ENCODE measurements around the gene SORL1-AS1.
A peak's percentile ranks its signal among the peaks of the same experiment; 100 is the strongest.

SORL1-AS1 gene

DNA sequence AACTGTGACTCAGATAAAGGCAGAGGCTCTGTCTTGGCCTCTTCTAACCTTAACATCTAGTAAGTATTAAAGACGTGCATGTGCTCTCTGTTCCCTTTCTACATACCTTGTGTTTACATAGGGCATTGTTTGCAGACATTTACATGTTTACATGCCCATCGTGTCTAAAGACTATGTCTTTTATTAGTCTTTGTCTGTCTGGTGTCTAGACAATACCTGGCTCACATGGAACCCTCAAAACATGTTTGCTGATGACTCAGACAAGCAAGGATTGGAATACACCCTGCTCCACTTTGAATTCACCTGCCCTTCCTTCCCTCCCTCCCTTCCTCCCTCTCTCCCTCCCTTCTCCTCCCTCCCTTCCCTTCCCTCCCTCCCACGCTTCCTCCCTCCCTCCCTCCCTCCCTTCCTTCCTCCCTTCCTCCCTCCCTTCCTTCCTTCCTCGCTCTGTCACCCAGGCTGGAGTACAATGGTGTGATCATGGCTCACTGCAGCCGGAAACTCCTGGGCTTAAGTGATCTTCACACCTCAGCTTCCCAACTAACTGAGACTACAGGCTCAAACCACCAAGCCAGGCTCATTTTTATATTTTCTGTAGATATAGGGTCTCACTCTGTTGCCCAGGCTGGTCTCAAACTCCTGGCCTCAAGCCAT, 23.7 kb upstream of the SORL1-AS1 start:
- DNase-seq (ENCODE audit: low read depth) = no peak

DNA sequence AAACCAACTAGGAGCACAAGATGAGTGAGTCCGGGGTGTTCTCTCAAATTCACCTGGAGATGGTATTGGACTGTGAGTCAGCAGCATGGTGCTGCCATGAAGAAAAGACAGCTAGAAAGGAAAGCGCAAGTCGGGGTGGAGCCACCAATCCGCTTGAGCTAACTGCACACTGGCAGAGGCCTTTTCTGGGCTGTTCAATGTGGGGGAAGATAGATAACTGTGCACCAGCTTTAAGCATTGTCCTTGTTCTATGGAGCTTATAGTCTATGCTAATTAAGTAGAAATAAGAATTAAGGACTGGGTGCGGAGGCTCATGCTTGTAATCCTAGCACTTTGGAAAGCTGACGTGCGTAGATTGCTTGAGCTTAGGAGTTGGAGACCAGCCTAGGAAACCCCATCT, 21.9 kb upstream of the SORL1-AS1 start:
- DNase-seq (ENCODE audit: low read depth) = no peak

DNA sequence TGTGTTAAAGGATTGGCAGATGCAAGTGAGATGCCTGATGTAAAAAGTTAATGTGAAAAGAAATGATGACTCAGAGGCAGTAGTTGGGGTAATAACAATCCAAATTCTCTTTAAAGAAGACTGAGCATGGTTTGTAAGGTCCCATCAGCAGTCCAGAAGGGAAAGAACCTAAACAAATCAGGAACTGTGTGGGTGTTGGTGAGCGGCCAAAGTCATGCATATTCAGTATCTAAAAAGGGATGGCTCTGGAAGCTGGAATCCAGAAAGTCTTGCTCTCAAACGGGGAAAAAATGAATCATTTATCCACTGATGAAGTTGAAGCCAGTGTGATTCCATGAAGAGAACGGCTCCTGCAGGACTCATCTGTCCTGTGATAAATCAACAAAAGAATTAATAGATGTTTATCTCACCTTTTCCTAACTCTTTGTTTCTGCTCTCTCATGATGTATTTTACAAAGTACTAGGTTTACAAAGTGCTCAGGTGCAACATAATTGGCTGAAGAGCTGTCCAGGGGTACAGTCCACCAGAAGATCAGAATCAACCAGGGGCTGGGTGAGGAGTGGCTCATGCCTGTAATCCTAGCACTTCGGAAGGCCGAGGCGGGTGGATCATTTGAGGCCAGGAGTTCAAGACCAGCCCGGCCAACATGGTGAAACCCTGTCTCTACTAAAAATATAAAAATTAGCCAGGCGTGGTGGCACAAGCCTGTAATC, 20.5 kb upstream of the SORL1-AS1 start:
- DNase-seq (ENCODE audit: low read depth) = no peak

DNA sequence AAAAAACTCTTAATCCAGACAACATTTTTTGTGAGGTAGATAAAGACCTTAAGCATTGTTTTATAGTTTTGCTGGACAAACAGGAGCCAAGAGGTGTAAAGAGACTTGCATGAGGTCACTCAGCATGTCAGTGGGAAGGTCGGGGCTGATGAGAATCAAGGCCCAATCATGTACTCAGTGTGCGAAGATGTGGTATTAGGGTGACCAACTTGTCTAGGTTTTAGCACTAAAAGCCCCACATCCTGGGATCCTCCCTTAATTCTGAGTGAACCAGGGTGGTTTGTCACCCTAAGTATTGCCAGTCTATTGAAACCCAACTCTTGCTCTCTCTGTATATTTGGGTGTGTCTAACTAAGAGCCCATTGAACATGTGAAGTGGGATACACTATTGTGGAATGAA, 19.5 kb upstream of the SORL1-AS1 start:
- DNase-seq (ENCODE audit: low read depth) = no peak

DNA sequence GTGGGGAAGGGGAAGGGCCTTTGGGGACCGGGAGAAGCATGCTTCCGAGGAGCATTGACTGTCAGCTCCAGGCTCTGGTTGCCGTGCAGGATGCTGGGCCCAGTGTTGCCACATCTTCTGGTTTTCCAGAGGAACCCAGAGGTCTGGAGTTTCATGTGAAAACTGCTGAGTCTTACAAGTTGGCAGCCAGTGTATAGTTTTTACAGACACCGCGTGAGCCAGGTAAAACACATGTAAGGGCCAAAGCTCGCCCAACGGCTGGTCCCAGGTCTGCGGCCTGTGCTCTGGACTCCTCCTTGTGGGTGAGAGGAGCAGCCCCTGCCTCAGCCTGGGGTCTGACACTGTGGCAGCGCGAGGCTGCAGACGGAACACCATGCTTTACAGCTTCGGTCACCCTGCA, 18.4 kb upstream of the SORL1-AS1 start:
- no peak for DNase-seq (ENCODE audit: low read depth)

DNA sequence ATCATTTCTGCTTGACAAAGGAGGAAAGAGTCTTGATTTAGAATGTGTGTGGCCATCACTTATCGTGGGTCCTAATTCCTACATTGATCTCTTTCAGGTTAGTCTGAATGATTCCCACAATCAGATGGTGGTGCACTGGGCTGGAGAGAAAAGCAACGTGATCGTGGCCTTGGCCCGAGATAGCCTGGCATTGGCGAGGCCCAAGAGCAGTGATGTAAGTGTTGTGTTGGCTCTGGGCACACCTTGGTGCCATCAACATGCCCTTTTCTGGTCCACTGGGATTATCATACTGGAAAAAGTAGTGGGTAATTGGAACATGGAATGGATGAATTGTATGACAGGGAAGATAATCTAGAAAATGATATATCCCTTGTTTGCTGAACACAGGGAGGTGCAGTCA, 17.1 kb upstream of the SORL1-AS1 start:
- DNase-seq (ENCODE audit: low read depth) = no peak

DNA sequence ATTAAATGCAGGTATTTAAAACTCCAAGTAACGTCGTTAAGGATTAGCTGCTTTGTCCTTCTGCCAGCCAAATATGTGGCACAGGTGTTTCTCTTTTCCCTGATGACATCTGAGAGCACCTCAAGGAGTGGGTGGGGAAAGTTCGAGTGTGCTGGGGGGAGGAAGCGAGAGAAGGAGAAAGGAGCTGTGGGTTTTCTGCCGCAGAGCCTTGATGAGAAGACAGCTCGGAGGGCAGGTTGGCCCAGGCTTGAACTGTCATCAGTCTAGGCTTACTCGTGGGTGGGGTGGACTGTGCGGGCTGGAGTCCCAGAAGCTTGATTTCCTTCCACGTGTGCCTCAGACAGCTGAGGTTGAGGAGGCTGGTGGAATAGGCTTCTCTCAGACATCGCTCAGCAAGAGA, 15.2 kb upstream of the SORL1-AS1 start:
- no peak for DNase-seq (ENCODE audit: low read depth)

DNA sequence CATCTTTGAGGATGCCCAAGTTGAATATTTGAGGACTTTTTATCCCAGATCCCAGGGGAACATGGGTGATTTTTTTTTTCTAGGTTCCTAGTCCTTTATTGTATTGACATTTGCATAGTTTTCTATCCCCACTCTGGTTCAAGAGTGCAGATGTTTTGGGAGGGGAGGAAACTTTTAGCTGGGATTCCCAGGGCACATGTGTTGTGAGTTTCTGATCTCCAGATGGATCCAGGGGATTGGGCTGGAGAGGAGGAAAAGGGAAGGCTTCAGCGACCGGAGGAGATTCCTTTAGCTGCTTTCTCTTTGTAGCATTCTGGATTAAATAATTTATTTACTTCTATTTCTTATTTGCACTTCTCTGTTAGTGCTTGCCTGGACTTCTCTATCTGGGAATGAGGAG, 14.7 kb upstream of the SORL1-AS1 start:
- no peak for DNase-seq (ENCODE audit: low read depth)

DNA sequence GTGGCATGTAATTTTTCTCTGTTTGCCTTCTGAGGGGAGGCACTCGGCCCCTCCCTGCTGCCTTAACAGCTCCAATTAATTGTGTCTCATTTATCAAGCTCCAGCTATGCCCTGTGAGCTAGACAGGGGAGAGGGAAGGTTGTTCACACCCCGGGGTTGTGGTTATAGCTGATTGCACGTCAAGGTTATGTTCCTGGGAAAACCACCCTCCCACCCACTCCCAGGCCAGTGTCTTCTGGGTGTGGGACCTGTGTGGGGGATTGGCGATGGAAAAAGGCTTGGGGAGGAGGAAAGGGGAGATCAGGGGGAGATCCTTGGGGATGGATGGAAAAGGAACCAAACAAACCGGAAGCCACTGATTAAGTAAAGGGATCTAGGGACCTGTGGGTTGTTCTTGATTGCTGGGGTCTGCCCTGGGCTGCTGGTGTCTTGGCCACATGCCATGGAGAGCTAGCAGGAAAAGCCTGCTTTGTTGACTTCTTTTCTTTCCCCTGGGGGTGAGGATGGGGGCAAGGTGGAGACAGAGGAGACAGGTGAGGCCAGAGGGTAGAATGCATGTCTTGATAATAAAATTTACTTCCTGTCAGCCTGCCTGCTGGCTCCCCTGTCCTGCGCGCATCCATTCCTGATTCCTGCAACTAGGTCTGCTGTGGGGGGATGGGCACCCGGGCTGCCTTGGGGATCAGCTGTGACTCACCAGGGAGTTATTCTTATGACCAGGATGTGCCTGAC, 13.5 kb upstream of the SORL1-AS1 start:
- DNase-seq (ENCODE audit: low read depth) = peak; percentile 85

DNA sequence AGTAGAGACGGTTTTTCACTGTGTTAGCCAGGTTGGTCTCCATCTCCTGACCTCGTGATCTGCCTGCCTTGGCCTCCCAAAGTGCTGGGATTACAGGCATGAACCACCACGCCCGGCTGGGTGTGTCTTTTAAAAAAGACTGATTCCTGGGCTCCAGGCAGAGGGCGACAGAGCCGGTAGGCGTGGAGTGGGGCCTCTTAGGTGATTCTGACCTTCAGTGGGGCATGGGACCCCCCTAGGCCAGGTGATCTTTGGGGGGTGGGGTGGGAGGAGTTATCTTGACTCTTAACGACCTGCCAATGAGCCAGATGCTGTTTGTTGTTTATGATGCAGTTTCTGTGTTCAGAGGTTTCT, 12.9 kb upstream of the SORL1-AS1 start:
- no peak for DNase-seq (ENCODE audit: low read depth)

DNA sequence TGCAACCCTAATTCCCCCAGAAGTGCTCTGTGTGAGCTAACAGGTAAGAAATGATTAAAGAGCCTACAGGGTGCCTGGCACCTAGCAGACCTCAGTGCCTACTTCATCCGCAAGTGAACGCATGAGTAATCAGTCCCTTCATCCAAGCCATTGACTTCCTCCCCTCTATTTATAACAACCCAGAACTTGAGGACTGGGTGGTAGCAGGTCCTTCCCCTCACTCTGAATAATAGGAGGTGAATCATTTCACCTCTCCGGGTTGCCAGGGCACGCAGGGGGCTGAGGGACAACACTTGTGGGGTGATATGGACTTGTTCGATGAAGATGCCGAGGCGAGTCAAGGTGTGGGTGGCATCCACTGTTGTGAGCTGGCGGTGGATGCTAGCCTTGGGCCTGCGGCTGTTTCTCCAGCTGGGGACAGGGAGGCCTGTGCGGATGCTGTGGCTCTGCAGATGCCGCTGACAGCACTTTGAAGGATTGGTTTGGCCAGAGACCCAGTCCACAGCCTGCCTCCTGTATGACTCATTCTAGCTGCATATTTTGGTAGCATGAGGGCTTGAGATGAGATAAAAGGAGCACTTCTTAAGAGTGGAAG, 11.7 kb upstream of the SORL1-AS1 start:
- peak; percentile 90 for DNase-seq (ENCODE audit: low read depth)

DNA sequence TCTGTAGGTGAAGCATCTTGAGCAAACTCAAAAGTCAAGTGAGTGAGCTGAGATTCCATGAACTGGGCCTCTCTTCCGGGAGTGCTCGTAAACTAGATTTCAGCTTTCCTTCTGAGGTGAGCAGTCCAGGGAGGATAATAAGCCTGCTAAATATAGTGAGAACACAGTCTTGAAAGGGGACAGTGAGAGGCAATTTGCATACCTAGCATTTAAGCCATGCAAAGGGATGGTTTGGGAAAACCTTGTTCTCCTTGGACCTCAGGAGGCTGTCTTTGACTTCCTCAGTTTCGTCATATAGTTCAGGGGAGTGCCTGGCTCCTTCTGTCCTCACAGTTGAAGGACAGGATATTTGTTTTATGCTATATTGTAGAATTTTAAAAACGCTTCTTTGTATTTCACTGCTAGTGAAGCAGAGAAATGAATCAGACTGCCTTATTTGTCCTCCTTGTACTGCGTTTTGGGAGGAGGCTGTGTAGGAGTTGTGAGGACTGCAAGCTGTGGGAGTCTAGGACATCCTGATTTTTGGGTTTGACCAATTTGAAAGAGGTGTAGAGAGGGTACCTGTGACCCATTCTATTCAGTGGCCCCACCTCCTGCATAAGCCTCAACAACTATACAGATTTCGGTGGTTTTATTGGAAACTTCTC, 11.0 kb upstream of the SORL1-AS1 start:
- DNase-seq (ENCODE audit: low read depth) = no peak

DNA sequence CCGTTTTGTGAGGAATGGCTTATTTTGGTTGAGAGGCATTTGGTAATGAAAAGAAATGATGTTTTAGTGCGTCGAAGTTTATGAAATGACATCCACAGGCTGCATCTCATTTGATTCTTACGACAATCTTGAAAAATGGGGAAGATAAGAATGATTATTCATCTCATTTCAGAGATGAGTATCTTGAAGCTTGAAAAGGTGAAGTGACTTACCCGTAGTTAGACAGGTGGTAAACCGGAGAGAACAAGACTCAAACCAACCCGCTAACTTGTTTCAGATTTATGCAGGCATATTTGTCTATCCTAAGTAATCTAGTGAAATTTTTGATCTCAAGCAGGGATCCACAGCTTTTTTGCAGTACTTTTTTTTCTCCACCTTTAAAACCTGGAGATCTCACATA, 9.1 kb upstream of the SORL1-AS1 start:
- no peak for DNase-seq (ENCODE audit: low read depth)

DNA sequence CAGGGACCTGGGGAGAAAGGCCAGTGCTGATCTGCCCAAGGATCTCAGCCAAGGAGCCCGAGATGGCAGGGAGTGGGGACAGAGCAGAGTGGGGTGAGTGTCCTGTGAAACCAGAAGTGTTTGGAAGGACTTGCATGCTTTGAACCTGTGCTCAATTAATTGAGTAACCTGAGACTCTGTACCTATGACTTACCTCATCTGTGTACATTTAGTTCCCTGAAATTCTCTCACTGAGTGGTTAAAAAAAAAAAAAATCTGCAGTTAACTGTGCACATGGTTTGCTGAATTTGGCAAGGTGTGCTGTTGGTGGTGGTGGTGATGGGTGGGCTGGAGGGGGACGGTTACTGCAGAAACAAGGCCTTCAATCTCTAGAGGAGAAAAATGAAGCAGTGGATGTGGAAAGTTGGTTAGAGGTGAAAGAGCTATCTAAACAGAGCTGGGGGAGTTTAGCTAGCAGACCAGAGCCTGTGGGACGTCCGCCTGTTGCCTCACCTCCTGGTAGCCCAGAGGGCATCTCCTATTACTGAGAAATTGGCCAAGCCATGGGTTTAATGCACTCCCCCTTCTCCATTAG, 8.3 kb upstream of the SORL1-AS1 start:
- DNase-seq (ENCODE audit: low read depth) = peak; percentile 6

DNA sequence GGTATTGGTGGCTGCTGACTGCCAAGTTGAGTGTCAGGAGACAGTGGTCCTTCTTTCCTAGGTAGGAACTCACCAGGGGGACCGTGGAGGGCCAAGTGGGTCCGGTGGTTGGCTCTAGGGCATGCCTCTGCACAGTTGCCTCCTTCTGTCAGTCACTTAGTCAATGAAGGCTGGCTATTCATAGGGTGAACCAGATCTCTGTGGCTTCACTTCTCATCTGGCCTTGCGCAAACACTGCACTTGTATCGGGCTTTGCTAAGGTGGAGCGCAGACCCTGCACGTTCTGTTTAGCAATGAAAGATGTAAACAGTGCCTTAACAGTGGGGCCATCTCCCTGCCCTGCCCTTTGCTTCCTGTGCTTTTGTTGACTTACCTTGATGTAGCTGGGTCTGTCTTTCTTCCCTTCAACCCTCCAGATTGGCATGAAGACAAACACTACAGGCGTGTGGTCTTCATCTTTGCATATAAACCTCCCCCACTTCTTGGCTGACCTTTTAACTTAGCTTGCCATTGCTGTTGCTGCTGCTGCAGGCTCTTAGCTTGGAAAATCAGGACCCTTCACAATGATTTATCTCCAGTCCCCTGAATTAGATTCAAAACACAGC, 6.7 kb upstream of the SORL1-AS1 start:
- DNase-seq (ENCODE audit: low read depth) = no peak

DNA sequence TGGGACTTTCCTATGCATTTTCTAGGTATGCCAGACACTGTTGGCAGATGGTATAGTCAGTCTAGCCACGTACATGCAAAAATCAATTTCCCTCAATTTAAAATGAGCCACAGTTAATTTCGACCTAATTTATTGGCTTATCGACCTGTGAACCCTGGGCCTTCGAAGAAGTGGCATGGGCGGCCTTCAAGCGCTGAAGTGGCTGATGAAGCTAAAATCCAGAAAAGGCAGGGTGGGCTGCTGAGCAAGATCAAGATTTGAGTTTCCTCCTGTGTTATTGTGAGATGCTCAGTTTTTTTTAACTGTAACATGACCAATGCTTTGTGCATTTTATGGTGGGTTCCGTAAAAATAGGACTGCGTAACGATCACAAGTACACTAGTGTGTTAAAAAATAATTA, 5.8 kb upstream of the SORL1-AS1 start:
- no peak for DNase-seq (ENCODE audit: low read depth)

DNA sequence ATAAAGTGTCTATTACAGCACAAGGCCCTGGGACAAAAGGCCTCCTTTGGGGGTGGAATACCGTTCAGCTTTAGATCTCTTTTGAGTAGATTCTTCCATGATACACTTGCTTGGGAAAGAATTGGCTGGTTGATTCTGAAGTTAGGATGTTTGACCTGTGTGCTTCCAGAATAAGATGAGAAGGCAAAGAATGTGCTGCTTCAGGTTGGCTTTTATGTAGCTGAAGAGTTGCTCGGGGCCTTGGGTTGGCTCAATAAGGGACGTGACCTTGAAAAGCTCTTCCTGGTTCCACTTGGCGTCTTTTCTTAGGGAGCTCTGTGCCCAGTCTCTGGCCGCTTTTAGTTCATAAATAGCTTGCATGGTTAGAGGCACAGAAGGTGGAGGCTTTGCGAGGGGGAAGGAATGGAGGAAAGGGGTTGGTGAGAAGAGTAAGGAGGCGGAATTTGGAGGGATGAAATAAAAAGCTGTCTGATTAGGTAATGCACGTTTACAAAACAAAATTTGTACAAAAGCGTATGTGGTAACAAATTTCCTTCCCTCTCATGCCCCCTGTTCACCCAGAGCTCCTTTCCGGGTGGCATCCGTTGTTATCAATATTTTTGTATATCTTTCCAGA, 4.2 kb upstream of the SORL1-AS1 start:
- no peak for DNase-seq (ENCODE audit: low read depth)

DNA sequence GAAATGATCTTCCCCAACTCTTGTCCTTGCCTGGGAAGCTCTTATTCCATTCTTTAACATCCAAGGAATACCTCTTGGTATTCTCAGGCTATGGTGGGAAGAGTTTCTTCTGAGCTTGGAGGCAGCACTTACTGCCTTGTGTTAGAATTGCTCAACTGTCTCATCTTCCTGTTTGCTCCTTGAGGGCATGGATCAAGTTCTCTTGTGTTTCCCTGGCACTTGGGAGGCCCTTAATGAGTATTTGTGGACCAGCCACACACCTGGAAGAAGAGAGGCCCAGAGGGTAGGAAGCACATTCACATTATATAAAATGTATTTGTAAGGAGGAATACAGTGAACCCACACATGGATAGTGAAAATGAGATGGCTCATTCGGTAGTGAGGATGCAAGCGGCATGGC, 3.4 kb upstream of the SORL1-AS1 start:
- DNase-seq (ENCODE audit: low read depth) = no peak

DNA sequence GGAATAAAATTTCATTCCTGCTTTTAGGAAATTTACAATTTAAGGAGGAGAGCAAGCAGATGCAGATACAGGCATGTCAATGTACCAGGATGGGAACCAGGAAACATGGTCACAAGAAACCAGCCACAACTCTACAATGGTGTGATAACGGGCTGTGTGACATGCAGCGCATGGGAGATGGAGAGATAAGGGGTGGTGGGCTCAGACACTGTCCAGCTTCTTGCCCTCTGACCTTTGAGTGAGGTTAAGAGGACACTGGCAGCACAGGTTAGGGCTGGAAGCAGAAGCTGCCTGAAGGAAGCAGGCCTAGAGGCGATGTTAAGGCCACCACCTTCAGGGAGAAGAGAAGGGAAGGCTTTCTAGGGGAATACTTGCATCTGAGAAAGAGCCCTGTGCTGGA, 2.3 kb upstream of the SORL1-AS1 start:
- no peak for DNase-seq (ENCODE audit: low read depth)

DNA sequence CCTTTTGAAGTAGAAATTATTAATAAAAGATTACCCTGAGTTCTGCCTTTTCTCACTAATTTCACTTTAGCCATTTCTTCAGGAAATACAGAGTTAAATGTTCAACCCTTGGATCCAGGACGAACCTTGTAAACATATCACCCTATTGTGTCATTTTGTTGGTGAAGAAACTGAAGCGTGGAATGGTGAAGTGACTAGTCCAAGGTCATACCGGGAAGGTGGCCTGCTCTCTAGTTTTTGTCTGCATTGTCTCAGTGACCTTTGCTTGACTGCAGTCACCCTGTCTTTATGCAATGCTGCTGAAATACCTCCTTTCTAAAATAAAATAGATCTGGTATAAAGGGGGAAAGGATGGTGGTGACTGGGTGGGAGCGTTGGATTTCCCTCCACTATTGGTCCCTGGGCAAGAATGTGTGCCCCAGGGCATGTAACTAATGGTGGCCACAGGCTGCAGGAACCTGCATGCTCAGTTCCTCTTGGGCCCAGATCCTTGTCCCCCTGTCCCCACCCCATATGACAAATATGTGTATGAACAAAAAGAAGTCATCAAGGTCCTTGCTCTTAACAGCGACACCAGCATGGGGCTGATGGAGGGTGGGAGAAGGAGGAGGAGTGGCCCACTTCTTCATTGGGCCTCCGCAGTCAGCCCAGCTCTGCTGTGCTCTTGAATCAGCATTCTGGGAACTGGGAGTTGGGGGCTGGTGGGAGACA, 977 bp upstream of the SORL1-AS1 start:
- DNase-seq (ENCODE audit: low read depth) = no peak

Data from amniotic epithelial cell (primary cell).